WTC11 (cell line): ENCODE data around the gene ERC1.

Experiments
- NR2C2 ChIP-seq: sonication (generic); formaldehyde crosslinking; IDR thresholded peaks from 2 replicates; pipeline ENCODE4 v1.8.0; 2022; ENCODE audit warnings: mild to moderate bottlenecking, missing genetic modification reagents
- SP1 ChIP-seq: sonication (generic); formaldehyde crosslinking; conservative IDR thresholded peaks from 2 replicates; pipeline ENCODE4 v1.8.1; 2022; ENCODE audit warnings: missing genetic modification reagents
- TF ChIP-seq, protein P1 (sequence below): fragments of 200-600 bp; IDR thresholded peaks from 2 replicates; pipeline ENCODE4 v1.8.0; 2022; ENCODE audit warnings: antibody characterized with exemption
- TF ChIP-seq, protein P2 (sequence below): sonication (generic); formaldehyde crosslinking; IDR thresholded peaks from 2 replicates; pipeline ENCODE4 v1.8.1; 2022; ENCODE audit warnings: low read depth, missing genetic modification reagents, borderline replicate concordance
- TF ChIP-seq, protein P3 (sequence below): sonication (generic); formaldehyde crosslinking; IDR thresholded peaks from 2 replicates; pipeline ENCODE4 v1.8.1; 2023; ENCODE audit warnings: mild to moderate bottlenecking, missing genetic modification reagents
- TF ChIP-seq, protein P4 (sequence below): sonication (generic); formaldehyde crosslinking; IDR thresholded peaks from 2 replicates; pipeline ENCODE4 v1.8.1; 2022; ENCODE audit warnings: mild to moderate bottlenecking, missing genetic modification reagents, moderate library complexity, borderline replicate concordance

DNA sequence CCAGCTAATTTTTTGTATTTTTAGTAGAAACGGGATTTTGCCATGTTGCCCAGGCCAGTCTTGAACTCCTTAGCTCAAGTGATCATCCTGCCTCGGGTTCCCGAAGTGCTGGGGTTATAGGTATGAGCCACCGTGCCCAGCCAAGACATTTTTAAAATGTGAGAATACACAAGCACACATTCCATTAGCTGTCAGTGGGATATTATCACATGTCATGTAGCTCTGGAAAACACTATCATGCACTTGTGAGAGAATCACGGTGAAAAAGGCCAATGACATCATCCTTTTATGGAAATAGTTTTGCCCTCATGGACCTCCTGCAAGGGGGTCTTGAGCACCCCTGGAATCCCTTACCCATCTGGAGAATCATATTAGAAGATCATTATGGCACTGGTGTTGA lies 28.3 kb downstream of the ERC1 start:
- TF ChIP-seq, protein P1, sequence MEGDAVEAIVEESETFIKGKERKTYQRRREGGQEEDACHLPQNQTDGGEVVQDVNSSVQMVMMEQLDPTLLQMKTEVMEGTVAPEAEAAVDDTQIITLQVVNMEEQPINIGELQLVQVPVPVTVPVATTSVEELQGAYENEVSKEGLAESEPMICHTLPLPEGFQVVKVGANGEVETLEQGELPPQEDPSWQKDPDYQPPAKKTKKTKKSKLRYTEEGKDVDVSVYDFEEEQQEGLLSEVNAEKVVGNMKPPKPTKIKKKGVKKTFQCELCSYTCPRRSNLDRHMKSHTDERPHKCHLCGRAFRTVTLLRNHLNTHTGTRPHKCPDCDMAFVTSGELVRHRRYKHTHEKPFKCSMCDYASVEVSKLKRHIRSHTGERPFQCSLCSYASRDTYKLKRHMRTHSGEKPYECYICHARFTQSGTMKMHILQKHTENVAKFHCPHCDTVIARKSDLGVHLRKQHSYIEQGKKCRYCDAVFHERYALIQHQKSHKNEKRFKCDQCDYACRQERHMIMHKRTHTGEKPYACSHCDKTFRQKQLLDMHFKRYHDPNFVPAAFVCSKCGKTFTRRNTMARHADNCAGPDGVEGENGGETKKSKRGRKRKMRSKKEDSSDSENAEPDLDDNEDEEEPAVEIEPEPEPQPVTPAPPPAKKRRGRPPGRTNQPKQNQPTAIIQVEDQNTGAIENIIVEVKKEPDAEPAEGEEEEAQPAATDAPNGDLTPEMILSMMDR = no peak
- TF ChIP-seq, protein P2, sequence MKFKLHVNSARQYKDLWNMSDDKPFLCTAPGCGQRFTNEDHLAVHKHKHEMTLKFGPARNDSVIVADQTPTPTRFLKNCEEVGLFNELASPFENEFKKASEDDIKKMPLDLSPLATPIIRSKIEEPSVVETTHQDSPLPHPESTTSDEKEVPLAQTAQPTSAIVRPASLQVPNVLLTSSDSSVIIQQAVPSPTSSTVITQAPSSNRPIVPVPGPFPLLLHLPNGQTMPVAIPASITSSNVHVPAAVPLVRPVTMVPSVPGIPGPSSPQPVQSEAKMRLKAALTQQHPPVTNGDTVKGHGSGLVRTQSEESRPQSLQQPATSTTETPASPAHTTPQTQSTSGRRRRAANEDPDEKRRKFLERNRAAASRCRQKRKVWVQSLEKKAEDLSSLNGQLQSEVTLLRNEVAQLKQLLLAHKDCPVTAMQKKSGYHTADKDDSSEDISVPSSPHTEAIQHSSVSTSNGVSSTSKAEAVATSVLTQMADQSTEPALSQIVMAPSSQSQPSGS (CRISPR knock-in tag) = no peak
- TF ChIP-seq SP1 (CRISPR knock-in tag) (no peak), NR2C2 (no peak)
- TF ChIP-seq, protein P3, sequence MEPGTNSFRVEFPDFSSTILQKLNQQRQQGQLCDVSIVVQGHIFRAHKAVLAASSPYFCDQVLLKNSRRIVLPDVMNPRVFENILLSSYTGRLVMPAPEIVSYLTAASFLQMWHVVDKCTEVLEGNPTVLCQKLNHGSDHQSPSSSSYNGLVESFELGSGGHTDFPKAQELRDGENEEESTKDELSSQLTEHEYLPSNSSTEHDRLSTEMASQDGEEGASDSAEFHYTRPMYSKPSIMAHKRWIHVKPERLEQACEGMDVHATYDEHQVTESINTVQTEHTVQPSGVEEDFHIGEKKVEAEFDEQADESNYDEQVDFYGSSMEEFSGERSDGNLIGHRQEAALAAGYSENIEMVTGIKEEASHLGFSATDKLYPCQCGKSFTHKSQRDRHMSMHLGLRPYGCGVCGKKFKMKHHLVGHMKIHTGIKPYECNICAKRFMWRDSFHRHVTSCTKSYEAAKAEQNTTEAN = no peak
- TF ChIP-seq, protein P4, sequence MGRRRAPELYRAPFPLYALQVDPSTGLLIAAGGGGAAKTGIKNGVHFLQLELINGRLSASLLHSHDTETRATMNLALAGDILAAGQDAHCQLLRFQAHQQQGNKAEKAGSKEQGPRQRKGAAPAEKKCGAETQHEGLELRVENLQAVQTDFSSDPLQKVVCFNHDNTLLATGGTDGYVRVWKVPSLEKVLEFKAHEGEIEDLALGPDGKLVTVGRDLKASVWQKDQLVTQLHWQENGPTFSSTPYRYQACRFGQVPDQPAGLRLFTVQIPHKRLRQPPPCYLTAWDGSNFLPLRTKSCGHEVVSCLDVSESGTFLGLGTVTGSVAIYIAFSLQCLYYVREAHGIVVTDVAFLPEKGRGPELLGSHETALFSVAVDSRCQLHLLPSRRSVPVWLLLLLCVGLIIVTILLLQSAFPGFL (CRISPR knock-in tag) = no peak
